GM10248 (cell line): ENCODE measurements around the gene OR7C1.

ENCODE experiments used
- CTCF ChIA-PET: fragments of 300-600 bp; sonication (Branson Sonifier 250); formaldehyde crosslinking; extraction: SDS; loops from one replicate; lab custom pipeline; 2021; ENCODE audit warnings: antibody characterized with exemption; lab: Yijun Ruan, JAX
- POLR2A ChIA-PET: fragments of 350-650 bp; sonication (Branson Sonifier 250); formaldehyde crosslinking; extraction: SDS; loops from one replicate; lab custom pipeline; 2020; ENCODE audit warnings: antibody characterized with exemption; lab: Yijun Ruan, JAX
- DNase-seq: peaks from one replicate; pipeline ENCODE4 v3.0.0; 2012; ENCODE audit errors: extremely low spot score
- TF ChIP-seq, protein P1 (sequence below): IDR thresholded peaks from 2 replicates; pipeline ENCODE4 v1.5.1; 2012; ENCODE audit warnings: mild to moderate bottlenecking, low read depth; ENCODE audit errors: extremely low read depth, missing control alignments, control extremely low read depth

Gene OR7C1

DNA sequence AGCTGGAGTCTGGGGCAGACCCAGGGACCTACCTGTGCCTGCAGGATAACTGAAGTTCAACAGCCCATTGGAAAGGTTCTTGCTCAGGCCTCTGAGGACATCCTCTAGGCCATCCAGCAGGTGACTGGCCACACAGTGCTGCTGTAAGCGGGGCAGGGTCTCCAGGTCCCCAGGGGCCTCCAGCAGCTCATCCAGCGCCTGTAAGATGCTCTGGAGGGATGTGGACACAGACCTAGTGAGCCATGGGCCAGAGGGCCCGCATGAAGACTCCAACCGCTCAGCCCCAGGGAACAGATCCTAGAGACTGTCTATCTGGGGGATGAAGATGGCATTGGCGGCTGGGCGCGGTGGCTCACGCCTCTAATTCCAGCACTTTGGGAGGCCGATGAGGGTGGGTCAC, 70.6 kb downstream of the OR7C1 start:
- CTCF ChIA-PET = no interaction called here
- TF ChIP-seq, protein P1, sequence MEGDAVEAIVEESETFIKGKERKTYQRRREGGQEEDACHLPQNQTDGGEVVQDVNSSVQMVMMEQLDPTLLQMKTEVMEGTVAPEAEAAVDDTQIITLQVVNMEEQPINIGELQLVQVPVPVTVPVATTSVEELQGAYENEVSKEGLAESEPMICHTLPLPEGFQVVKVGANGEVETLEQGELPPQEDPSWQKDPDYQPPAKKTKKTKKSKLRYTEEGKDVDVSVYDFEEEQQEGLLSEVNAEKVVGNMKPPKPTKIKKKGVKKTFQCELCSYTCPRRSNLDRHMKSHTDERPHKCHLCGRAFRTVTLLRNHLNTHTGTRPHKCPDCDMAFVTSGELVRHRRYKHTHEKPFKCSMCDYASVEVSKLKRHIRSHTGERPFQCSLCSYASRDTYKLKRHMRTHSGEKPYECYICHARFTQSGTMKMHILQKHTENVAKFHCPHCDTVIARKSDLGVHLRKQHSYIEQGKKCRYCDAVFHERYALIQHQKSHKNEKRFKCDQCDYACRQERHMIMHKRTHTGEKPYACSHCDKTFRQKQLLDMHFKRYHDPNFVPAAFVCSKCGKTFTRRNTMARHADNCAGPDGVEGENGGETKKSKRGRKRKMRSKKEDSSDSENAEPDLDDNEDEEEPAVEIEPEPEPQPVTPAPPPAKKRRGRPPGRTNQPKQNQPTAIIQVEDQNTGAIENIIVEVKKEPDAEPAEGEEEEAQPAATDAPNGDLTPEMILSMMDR = no peak
- POLR2A ChIA-PET = no interaction called here
- DNase-seq = no peak

- no peak for DNase-seq
- TF ChIP-seq, protein P1 = no peak
- POLR2A ChIA-PET = no interaction called here
- CTCF ChIA-PET = no interaction called here
Observed at GRCh38 chr19:14763497-14764145, 71.4 kb downstream of the OR7C1 start.

GRCh38 chr19:14762111-14762510, 72.9 kb downstream of the OR7C1 start:
- ChIA-PET POLR2A (interaction anchor here (0.6 kb wide), 1 partner anchor 218 kb away, joined by 3 read pairs; no protein-coding TSS in a partner anchor), CTCF (no interaction called here)
- DNase-seq = no peak
- TF ChIP-seq, protein P1 = no peak

DNA sequence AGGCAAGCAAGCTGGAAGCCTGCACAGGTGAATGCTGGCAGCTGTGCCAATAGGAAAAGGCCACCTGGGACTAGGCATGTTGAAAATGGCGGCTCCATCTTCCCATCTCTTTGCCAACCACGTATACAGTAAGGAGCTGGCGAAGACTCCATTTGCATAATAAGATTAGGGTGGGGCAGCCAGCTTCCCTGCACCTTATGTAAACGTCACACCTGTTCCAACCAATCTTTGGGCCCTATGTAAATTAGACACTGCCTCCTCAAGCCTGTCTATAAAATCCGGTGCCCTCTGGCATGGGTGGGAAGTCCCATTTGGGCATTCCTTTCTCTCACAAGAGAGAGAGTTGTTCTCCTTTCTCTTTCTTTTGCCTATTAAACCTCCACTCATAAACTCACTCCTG, 73.4 kb downstream of the OR7C1 start:
- TF ChIP-seq, protein P1 = no peak
- DNase-seq = no peak
- ChIA-PET CTCF (no interaction called here), POLR2A (no interaction called here)

DNA sequence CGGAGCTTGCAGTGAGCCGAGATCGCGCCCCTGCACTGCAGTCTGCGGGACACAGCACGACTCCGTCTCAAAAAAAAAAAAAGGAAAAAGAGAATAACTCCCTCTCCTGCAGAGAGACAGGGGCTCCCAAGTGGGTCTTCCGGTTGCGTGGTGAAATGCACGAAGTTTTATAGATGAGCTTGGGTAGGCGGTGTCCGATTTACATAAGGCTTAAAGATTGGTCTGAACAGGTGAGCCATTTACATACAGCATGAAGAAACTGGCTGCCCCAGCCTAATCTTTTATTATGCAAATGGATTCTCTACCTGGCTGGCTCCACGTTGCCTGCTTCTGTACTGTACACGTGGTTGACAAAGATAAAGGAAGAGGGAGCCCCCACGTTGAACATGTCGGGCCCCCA, 76.2 kb downstream of the OR7C1 start:
- ChIA-PET POLR2A (no interaction called here), CTCF (interaction anchor here (2.5 kb wide), 1 partner anchor 18 kb away, joined by 6 read pairs; no protein-coding TSS in a partner anchor)
- no peak for DNase-seq

GRCh38 chr19:14748601-14749000, 86.4 kb downstream of the OR7C1 start:
- ChIA-PET POLR2A (no interaction called here), CTCF (interaction anchor here (1.6 kb wide), 1 partner anchor 11 kb away, joined by 5 read pairs; no protein-coding TSS in a partner anchor)
- no peak for DNase-seq
- TF ChIP-seq, protein P1 = no peak

More for the DNA sequence above, 76.2 kb downstream of the OR7C1 start:
- TF ChIP-seq, protein P1 = no peak
